Smooth muscle cell (in vitro differentiated cells): ENCODE measurements around the gene HUWE1. TPM values are rescaled to one million over a fixed set of nuclear protein-coding genes. Genes with fewer than 3 reads are reported as not detected.

Source experiments
- DNase-seq: peaks from one replicate; lab custom pipeline; 2025; ENCODE audit not compliant: unreplicated experiment; lab: John Stamatoyannopoulos, UW
- H2AFZ ChIP-seq: fragments of 200-600 bp; sonication (generic); 2 replicates; pipeline ENCODE4 v1.6.0; 2016; ENCODE audit warnings: antibody characterized with exemption, low read depth, mild to moderate bottlenecking
- H3F3A ChIP-seq: fragments of 200-600 bp; sonication (generic); 2 replicates; pipeline ENCODE4 v1.6.0; 2017; ENCODE audit warnings: antibody characterized with exemption, low read depth
- H3K27ac ChIP-seq: fragments of 200-600 bp; sonication (generic); 2 replicates; pipeline ENCODE4 v1.5.1; 2016; ENCODE audit warnings: low read depth, mild to moderate bottlenecking
- H3K27me3 ChIP-seq: fragments of 200-600 bp; sonication (generic); 2 replicates; pipeline ENCODE4 v1.6.1; 2016; ENCODE audit warnings: low read depth, mild to moderate bottlenecking
- H3K36me3 ChIP-seq: fragments of 200-600 bp; sonication (generic); 2 replicates; pipeline ENCODE4 v1.5.1; 2016; ENCODE audit warnings: low read depth
- H3K4me1 ChIP-seq: fragments of 200-600 bp; sonication (generic); 2 replicates; pipeline ENCODE4 v1.5.1; 2016; ENCODE audit warnings: low read depth
- H3K4me2 ChIP-seq: fragments of 200-600 bp; sonication (generic); 2 replicates; pipeline ENCODE4 v1.6.0; 2016; ENCODE audit warnings: mild to moderate bottlenecking
- H3K4me3 ChIP-seq: fragments of 200-600 bp; sonication (generic); 2 replicates; pipeline ENCODE4 v1.5.1; 2016; ENCODE audit warnings: mild to moderate bottlenecking
- H3K79me2 ChIP-seq: fragments of 200-600 bp; sonication (generic); 2 replicates; pipeline ENCODE4 v1.6.0; 2016; ENCODE audit warnings: low read depth, mild to moderate bottlenecking
- H3K9ac ChIP-seq: fragments of 200-600 bp; sonication (generic); 2 replicates; pipeline ENCODE4 v1.6.0; 2016; ENCODE audit warnings: low read depth
- H3K9me3 ChIP-seq: fragments of 200-600 bp; sonication (generic); replicated peaks from 2 replicates; pipeline ENCODE4 v1.5.1; 2016; ENCODE audit warnings: low read depth
- H4K20me1 ChIP-seq: fragments of 200-600 bp; sonication (generic); 2 replicates; pipeline ENCODE4 v1.6.0; 2016; ENCODE audit warnings: low read depth
- WGBS: methylation state at CpG from one replicate; pipeline ENCODE4 v1.1.7; 2016; ENCODE audit warnings: low lambda C conversion rate; 5-methylcytosine and 5-hydroxymethylcytosine counted together
- polyA plus RNA-seq: library from polyadenylated mRNA; unstranded; fragments of >200 nt; fragmentation: Nextera tagmentation; extraction: Ambion mirVana; gene quantifications from 2 replicates; pipeline ENCODE4 v1.2.1, GENCODE V29; 2016
- total RNA-seq: library from RNA; depleted of rRNA; stranded (reverse); fragments of >200 nt; gene quantifications from 2 replicates; pipeline ENCODE4 v1.2.3, GENCODE V29; 2014
- TF ChIP-seq, protein P1 (sequence below): fragments of 200-600 bp; sonication (generic); IDR thresholded peaks from 2 replicates; pipeline ENCODE4 v1.5.1; 2017; ENCODE audit warnings: borderline replicate concordance, mild to moderate bottlenecking, antibody characterized with exemption; ENCODE audit not compliant: insufficient read depth, poor library complexity, severe bottlenecking

HUWE1 gene
- total and polyA plus RNA-seq, 2 experiments from 2014 or later: 29.4 to 122 TPM

DNA sequence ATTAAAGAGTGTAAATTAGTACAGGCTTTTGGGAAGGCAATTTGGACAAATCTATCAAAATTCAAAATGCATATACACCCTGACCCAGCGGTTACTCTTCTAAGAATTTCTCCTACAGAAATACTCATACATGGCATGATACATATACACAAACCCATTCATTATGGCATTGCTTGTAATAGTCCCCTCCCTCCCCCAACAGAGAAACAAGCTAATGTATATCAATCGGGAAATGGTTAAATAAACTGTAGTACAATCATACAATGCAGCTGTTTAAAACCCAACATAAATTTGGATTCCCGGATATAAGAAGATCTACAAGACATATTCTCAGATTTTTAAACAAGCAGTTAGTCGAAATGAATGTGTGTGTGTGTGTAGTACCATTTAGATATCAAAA is 808 bp downstream of the HUWE1 start:
- Histone ChIP-seq H3K4me3 (peak overlapping the region; percentile 79), H4K20me1 (peaks cover 22% of the 10 kb centered on the region), H3F3A (no peaks in the 10 kb centered on the region), H3K9me3 (no peaks in the 10 kb centered on the region), H3K36me3 (no peaks in the 10 kb centered on the region), H3K9ac (peak overlapping the region; percentile 78), H3K27ac (peak overlapping the region; percentile 80), H2AFZ (peak overlapping the region; percentile 90), H3K79me2 (peaks cover 25% of the 10 kb centered on the region), H3K4me2 (peak overlapping the region; percentile 86), H3K4me1 (peaks cover 8% of the 10 kb centered on the region), H3K27me3 (no peaks in the 10 kb centered on the region)
- TF ChIP-seq, protein P1, sequence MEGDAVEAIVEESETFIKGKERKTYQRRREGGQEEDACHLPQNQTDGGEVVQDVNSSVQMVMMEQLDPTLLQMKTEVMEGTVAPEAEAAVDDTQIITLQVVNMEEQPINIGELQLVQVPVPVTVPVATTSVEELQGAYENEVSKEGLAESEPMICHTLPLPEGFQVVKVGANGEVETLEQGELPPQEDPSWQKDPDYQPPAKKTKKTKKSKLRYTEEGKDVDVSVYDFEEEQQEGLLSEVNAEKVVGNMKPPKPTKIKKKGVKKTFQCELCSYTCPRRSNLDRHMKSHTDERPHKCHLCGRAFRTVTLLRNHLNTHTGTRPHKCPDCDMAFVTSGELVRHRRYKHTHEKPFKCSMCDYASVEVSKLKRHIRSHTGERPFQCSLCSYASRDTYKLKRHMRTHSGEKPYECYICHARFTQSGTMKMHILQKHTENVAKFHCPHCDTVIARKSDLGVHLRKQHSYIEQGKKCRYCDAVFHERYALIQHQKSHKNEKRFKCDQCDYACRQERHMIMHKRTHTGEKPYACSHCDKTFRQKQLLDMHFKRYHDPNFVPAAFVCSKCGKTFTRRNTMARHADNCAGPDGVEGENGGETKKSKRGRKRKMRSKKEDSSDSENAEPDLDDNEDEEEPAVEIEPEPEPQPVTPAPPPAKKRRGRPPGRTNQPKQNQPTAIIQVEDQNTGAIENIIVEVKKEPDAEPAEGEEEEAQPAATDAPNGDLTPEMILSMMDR: no peak
- no peak for DNase-seq
- WGBS: 39% methylated on average over 4 of the region's 4 CpGs

GRCh38 chrX:53684415-53685192 is 1.9 kb downstream of the HUWE1 start:
- H3K27me3 ChIP-seq: no peaks in the 10 kb centered on the region
- peak overlapping the region; percentile 86 for H3K4me2 ChIP-seq
- H4K20me1 ChIP-seq: peaks cover 32% of the 10 kb centered on the region
- peak overlapping the region; percentile 79 for H3K4me3 ChIP-seq
- TF ChIP-seq, protein P1: no peak
- H3K36me3 ChIP-seq: no peaks in the 10 kb centered on the region
- peak overlapping the region; percentile 80 for H3K27ac ChIP-seq
- H3K9ac ChIP-seq: peak overlapping the region; percentile 78
- H2AFZ ChIP-seq: peak overlapping the region; percentile 9
- no peaks in the 10 kb centered on the region for H3F3A ChIP-seq
- H3K9me3 ChIP-seq: no peaks in the 10 kb centered on the region
- peaks cover 36% of the 10 kb centered on the region for H3K79me2 ChIP-seq
- peaks cover 8% of the 10 kb centered on the region for H3K4me1 ChIP-seq
- 37% methylated on average over 18 of the region's 18 CpGs for WGBS
- DNase-seq: no peak

GRCh38 chrX:53683556-53684414 is 2.7 kb downstream of the HUWE1 start:
- Histone ChIP-seq H3K9ac (peak overlapping the region; percentile 100), H3K4me1 (peaks cover 8% of the 10 kb centered on the region), H4K20me1 (peaks cover 40% of the 10 kb centered on the region), H3K4me3 (peak overlapping the region; percentile 79), H3K27ac (peak overlapping the region; percentile 100), H2AFZ (no peak overlapping the region), H3K27me3 (no peaks in the 10 kb centered on the region), H3K36me3 (no peaks in the 10 kb centered on the region), H3F3A (no peaks in the 10 kb centered on the region), H3K4me2 (peak overlapping the region; percentile 86), H3K79me2 (peaks cover 44% of the 10 kb centered on the region), H3K9me3 (no peaks in the 10 kb centered on the region)
- DNase-seq: peak; percentile 81
- WGBS: 54% methylated on average over 66 of the region's 80 CpGs
- TF ChIP-seq, protein P1: no peak
